Measurements from ENCODE around the gene PXMP2. TPM values are rescaled to one million over a fixed set of nuclear protein-coding genes. Genes with fewer than 3 reads are reported as not detected.

Gene PXMP2
- total RNA-seq, 1 experiment from 2014 or later, result 17.8 TPM

DNA sequence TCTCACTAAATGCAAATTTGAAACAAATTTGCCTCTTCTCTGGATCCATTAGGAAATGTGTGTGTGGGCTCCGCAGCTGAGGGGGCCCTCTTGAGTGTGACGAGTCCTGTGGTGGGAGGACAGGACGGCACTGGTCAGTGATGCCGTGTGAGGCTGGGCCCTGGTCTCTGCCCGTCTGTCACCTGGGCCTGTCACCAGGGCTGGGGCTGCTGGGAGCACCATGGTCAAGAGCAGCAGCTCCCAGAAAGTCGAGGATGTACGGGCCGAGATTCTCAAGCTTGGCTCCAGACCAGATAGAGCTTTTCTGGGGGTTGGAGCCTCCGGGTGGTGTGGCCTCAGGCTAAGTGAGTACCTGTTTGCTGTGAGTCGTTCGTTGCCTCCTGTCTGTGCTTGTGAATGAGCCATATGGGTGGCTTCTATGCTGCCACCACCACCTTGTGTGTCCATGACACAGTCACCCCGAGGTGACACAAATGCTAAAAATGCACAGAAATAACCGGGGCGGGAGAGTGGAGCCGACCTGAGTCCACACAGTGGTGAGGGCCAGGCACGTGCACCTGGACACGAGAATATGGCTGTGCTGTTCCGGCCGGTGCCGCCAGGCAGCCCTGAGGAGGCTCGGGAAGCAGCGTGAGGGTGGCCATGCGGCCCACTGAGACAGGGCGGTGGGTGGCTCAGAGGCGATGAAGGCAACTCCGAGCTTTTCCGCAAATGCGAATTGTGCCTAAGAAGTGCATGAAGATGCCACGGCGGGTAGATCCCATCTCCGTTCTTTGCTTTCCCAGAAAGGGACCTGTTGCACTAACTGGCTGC, 32.0 kb downstream of the PXMP2 start:
- Histone ChIP-seq H2BK120ac (ENCODE audit: low read depth, low read length, poor library complexity, severe bottlenecking) (no peak overlapping the region), H4K91ac (ENCODE audit: insufficient read length, low read depth, low read length) (no peak overlapping the region), H2BK20ac (ENCODE audit: low read depth, low read length, poor library complexity, severe bottlenecking) (no peak overlapping the region), H2AK5ac (ENCODE audit: insufficient read length, low read length) (no peak overlapping the region), H3K4me2 (ENCODE audit: insufficient read depth, insufficient read length, low read length) (no peak overlapping the region), H3K79me2 (ENCODE audit: insufficient read depth, low read length) (no peaks in the 10 kb centered on the region), H3K27me3 (ENCODE audit: insufficient read depth, low read length) (no peaks in the 10 kb centered on the region), H2BK12ac (ENCODE audit: insufficient read length, low read depth, low read length) (no peak overlapping the region), H3K23me2 (ENCODE audit: insufficient read length, low read depth, low read length, poor library complexity, severe bottlenecking) (no peaks in the 10 kb centered on the region), H4K5ac (ENCODE audit: insufficient read length, low read depth, low read length) (no peak overlapping the region), H2BK5ac (ENCODE audit: insufficient read length, low read length) (no peak overlapping the region), H3K27ac (ENCODE audit: insufficient read length, low read depth, low read length) (no peak overlapping the region), H3K9me3 (ENCODE audit: control insufficient read depth, low read depth, low read length) (no peaks in the 10 kb centered on the region), H3K4me1 (ENCODE audit: insufficient read depth, low read length) (no peaks in the 10 kb centered on the region), H3T11ph (ENCODE audit: low read length) (no peak overlapping the region), H3K9ac (ENCODE audit: extremely low read depth, insufficient read length, low read length) (no peak overlapping the region), H3K14ac (ENCODE audit: insufficient read depth, low read length) (no peak overlapping the region), H4K20me1 (ENCODE audit: control insufficient read depth, insufficient read depth, insufficient read length) (no peaks in the 10 kb centered on the region), H3K4ac (ENCODE audit: low read depth, low read length) (no peak overlapping the region), H3K23ac (ENCODE audit: insufficient read length, low read depth, low read length) (no peak overlapping the region), H3K56ac (ENCODE audit: insufficient read length, low read depth, low read length) (no peak overlapping the region), H4K8ac (replicated peaks; ENCODE audit: insufficient read length, low read depth, low read length) (no peak overlapping the region), H3K79me1 (ENCODE audit: insufficient read depth, low read depth, low read length, poor library complexity, severe bottlenecking) (no peaks in the 10 kb centered on the region), H2AFZ (ENCODE audit: low read length) (no peak overlapping the region), H3K18ac (ENCODE audit: insufficient read length, low read depth, low read length) (no peak overlapping the region), H2BK15ac (ENCODE audit: low read depth, low read length) (no peak overlapping the region)
- H3K4me1 Mint-ChIP-seq, result no peaks in the 10 kb centered on the region
- peaks cover 36 to 85% (median 68%) of the 10 kb centered on the region in 3 experiments; a peak in 6 of 7 replicates for H3K36me3 Mint-ChIP-seq (ENCODE audit: insufficient read depth in 1 of 3, low read depth in 3 of 3)
- H3K9me3 Mint-ChIP-seq, result no peaks in the 10 kb centered on the region
- WGBS (ENCODE audit: extremely low coverage, insufficient read length, low lambda C conversion rate), result no CpG with 5 or more reads among the region's 31 CpGs
- H3K4me3 Mint-ChIP-seq, result peak overlapping the region in 1 of 2 experiments; percentile 38; a peak in 1 of 5 replicates
- TF ChIP-seq, protein P1, sequence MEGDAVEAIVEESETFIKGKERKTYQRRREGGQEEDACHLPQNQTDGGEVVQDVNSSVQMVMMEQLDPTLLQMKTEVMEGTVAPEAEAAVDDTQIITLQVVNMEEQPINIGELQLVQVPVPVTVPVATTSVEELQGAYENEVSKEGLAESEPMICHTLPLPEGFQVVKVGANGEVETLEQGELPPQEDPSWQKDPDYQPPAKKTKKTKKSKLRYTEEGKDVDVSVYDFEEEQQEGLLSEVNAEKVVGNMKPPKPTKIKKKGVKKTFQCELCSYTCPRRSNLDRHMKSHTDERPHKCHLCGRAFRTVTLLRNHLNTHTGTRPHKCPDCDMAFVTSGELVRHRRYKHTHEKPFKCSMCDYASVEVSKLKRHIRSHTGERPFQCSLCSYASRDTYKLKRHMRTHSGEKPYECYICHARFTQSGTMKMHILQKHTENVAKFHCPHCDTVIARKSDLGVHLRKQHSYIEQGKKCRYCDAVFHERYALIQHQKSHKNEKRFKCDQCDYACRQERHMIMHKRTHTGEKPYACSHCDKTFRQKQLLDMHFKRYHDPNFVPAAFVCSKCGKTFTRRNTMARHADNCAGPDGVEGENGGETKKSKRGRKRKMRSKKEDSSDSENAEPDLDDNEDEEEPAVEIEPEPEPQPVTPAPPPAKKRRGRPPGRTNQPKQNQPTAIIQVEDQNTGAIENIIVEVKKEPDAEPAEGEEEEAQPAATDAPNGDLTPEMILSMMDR (conservative IDR thresholded peaks at IDR 0.05), result no peak
- H3K27ac Mint-ChIP-seq, result peak overlapping the region; percentile 44 to 79 (median 60); a peak in 4 of 7 replicates
- no peaks in the 10 kb centered on the region; the same call in 1 of the 2 replicates for H3K27me3 Mint-ChIP-seq (ENCODE audit: low read depth)
- DNase-seq, result no peak

All from H9 (cell line).